Mesenchymal stem cell (in vitro differentiated cells and primary cell): ENCODE measurements around the gene MACROD2.

Experiments
- DNase-seq: peaks from one replicate; pipeline ENCODE4 v3.0.0-alpha.2; 2013
- H2AFZ ChIP-seq: one replicate; pipeline ENCODE4 v1.6.1; 2013; ENCODE audit warnings: low read depth, mild to moderate bottlenecking, control low read depth, inconsistent platforms, low read length, moderate library complexity
- H2AK5ac ChIP-seq: 2 replicates; pipeline ENCODE4 v1.6.1; 2013; ENCODE audit warnings: low read length, moderate library complexity, mild to moderate bottlenecking, inconsistent platforms; ENCODE audit not compliant: severe bottlenecking
- H2BK120ac ChIP-seq: one replicate; pipeline ENCODE4 v1.6.1; 2013; ENCODE audit warnings: low read depth, mild to moderate bottlenecking, inconsistent platforms, low read length, moderate library complexity
- H2BK12ac ChIP-seq, 2 experiments: one replicate each; pipeline ENCODE4 v1.6.1; 2013; ENCODE audit warnings: inconsistent platforms in 2 of 2, low read length in 2 of 2, mild to moderate bottlenecking in 2 of 2, moderate library complexity in 2 of 2, control low read depth in 1 of 2
- H2BK15ac ChIP-seq: one replicate; pipeline ENCODE4 v1.6.1; 2013; ENCODE audit warnings: mild to moderate bottlenecking, low read depth, inconsistent platforms; ENCODE audit not compliant: poor library complexity, severe bottlenecking
- H2BK5ac ChIP-seq: 2 replicates; pipeline ENCODE4 v1.6.1; 2013; ENCODE audit warnings: low read depth, mild to moderate bottlenecking, low read length, control low read depth, inconsistent platforms; ENCODE audit not compliant: poor library complexity, severe bottlenecking
- H3K14ac ChIP-seq, 2 experiments: one replicate each; pipeline ENCODE4 v1.6.1; 2013; ENCODE audit warnings: inconsistent platforms in 2 of 2, low read length in 2 of 2, control low read depth in 1 of 2, mild to moderate bottlenecking in 1 of 2, moderate library complexity in 1 of 2
- H3K18ac ChIP-seq, 2 experiments: one replicate each; pipeline ENCODE4 v1.6.1; 2013; ENCODE audit warnings: inconsistent platforms in 2 of 2, low read length in 2 of 2, control low read depth in 1 of 2, low read depth in 1 of 2, mild to moderate bottlenecking in 1 of 2
- H3K23ac ChIP-seq, 2 experiments: one replicate each; pipeline ENCODE4 v1.6.1; 2013; ENCODE audit warnings: inconsistent platforms in 2 of 2, low read length in 2 of 2, mild to moderate bottlenecking in 2 of 2, moderate library complexity in 2 of 2, control low read depth in 1 of 2
- H3K27ac ChIP-seq: 2 replicates; pipeline ENCODE4 v1.5.1; 2013; ENCODE audit warnings: mild to moderate bottlenecking, moderate library complexity, low read length, control low read depth, inconsistent platforms; ENCODE audit not compliant: poor library complexity, severe bottlenecking
- H3K27me3 ChIP-seq, 2 experiments: 2 replicates each; pipeline versions ENCODE4 v1.6.1 to v1.7.0; 2013; ENCODE audit warnings: low read length in 2 of 2, mild to moderate bottlenecking in 2 of 2, moderate library complexity in 2 of 2, control low read depth in 1 of 2, inconsistent platforms in 1 of 2; ENCODE audit not compliant: control insufficient read depth in 1 of 2, insufficient read depth in 1 of 2
- H3K36me3 ChIP-seq, 2 experiments: 2 replicates each; pipeline versions ENCODE4 v1.6.1 to v1.7.0; 2013; ENCODE audit warnings: low read length in 2 of 2, control low read depth in 1 of 2, inconsistent platforms in 1 of 2, low read depth in 1 of 2, mild to moderate bottlenecking in 1 of 2; ENCODE audit not compliant: insufficient read depth in 2 of 2, control insufficient read depth in 1 of 2
- H3K4ac ChIP-seq, 2 experiments: one replicate each; pipeline ENCODE4 v1.6.1; 2013; ENCODE audit warnings: inconsistent platforms in 2 of 2, low read length in 2 of 2, mild to moderate bottlenecking in 2 of 2, moderate library complexity in 2 of 2, control low read depth in 1 of 2, low read depth in 1 of 2
- H3K4me1 ChIP-seq: 2 replicates; pipeline ENCODE4 v1.6.1; 2013; ENCODE audit warnings: low read depth, low read length, control low read depth; ENCODE audit not compliant: control insufficient read depth, insufficient read depth
- H3K4me2 ChIP-seq: 2 replicates; pipeline ENCODE4 v1.6.1; 2013; ENCODE audit warnings: low read length, mild to moderate bottlenecking, inconsistent platforms; ENCODE audit not compliant: poor library complexity, severe bottlenecking
- H3K4me3 ChIP-seq, 2 experiments: 2 replicates each; pipeline versions ENCODE4 v1.5.1 to v1.7.0; 2013; ENCODE audit warnings: low read length in 2 of 2, mild to moderate bottlenecking in 2 of 2, control low read depth in 1 of 2, low read depth in 1 of 2; ENCODE audit not compliant: insufficient read depth in 1 of 2
- H3K79me1 ChIP-seq: replicated peaks from 2 replicates; pipeline ENCODE4 v1.6.1; 2013; ENCODE audit warnings: mild to moderate bottlenecking, control low read depth, low read length, inconsistent platforms; ENCODE audit not compliant: poor library complexity, severe bottlenecking
- H3K9ac ChIP-seq: 2 replicates; pipeline ENCODE4 v1.7.0; 2013; ENCODE audit warnings: mild to moderate bottlenecking, low read length, moderate library complexity
- H3K9me3 ChIP-seq: 2 replicates; pipeline ENCODE4 v1.7.0; 2013; ENCODE audit warnings: mild to moderate bottlenecking, low read length; ENCODE audit not compliant: control insufficient read depth
- H4K8ac ChIP-seq: one replicate; pipeline ENCODE4 v1.6.1; 2013; ENCODE audit warnings: inconsistent platforms, mild to moderate bottlenecking, low read length, moderate library complexity
- H4K91ac ChIP-seq: one replicate; pipeline ENCODE4 v1.6.1; 2013; ENCODE audit warnings: mild to moderate bottlenecking, low read length, inconsistent platforms
- WGBS: methylation state at CpG from one replicate; pipeline ENCODE4 v1.1.7; 2013; ENCODE audit warnings: mixed read lengths; 5-methylcytosine and 5-hydroxymethylcytosine counted together

Gene MACROD2

DNA sequence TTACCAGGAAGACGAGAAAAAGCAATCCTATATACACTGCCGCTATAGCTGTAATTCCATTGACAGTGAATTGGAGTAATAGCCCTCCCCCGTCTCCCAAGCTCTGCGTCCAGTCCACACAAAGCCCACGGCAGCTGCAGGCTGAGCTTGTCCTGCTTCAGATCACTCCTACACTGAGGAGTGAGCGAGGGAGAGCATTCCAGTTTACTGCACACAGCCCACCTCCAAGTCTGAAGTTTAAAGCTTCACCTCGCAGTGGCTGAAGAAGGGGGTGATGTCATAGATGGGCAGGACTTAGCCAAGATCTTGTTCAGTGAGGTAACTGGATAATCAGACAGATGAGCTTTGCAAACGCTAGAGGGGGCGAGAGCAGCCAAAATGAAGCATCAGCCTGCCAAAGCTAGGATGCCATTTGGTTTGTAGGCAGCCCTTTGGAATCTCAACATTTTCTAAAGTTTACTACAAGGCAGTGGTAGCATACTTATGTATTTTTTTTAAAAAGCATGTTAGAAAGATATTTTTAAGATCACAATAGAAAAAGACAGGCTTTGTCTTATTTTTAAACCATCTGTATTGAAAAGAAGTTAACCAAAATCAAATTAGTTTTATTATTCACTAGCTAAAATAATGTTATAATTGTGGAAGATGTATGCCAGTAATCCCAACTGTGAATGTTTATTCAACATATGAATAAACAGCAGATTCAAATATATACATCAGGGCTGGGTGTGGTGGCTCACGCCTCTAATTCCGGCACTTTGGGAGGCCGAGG, 342.3 kb downstream of the MACROD2 start, which contains the start of gene FLRT3:
FLRT3 (minus strand) TSS at position 213 of the 772 bp plus-strand sequence. CDS start 10,106 bp downstream, outside the sequence.
- peak; percentile 95 for DNase-seq
- no peaks in the 10 kb centered on the region for H3K4me1 ChIP-seq
- H3K36me3 ChIP-seq: no peaks in the 10 kb centered on the region
- no peak within 1 kb of the TSS for H2AK5ac ChIP-seq
- no peak within 1 kb of the TSS for H2BK5ac ChIP-seq
- no peak within 1 kb of the TSS for H2BK12ac ChIP-seq
- H3K27ac ChIP-seq: peak within 1 kb of the TSS; percentile 33
- H3K9ac ChIP-seq: peak within 1 kb of the TSS; percentile 84
- H3K27me3 ChIP-seq: no peaks in the 10 kb centered on the region
- H4K91ac ChIP-seq: no peak within 1 kb of the TSS
- WGBS: 32% methylated on average over 11 of the region's 12 CpGs
- no peak within 1 kb of the TSS for H3K23ac ChIP-seq
- H4K8ac ChIP-seq: no peak within 1 kb of the TSS
- H2BK120ac ChIP-seq: no peak within 1 kb of the TSS
- peaks cover 1% of the 10 kb centered on the region for H3K79me1 ChIP-seq
- H3K18ac ChIP-seq: no peak within 1 kb of the TSS
- peak within 1 kb of the TSS; percentile 39 for H3K4me2 ChIP-seq
- no peak within 1 kb of the TSS for H3K14ac ChIP-seq
- peak within 1 kb of the TSS; percentile 50 to 78 for H3K4me3 ChIP-seq
- peak within 1 kb of the TSS; percentile 69 for H2AFZ ChIP-seq
- H3K4ac ChIP-seq: no peak within 1 kb of the TSS
- no peaks in the 10 kb centered on the region for H3K9me3 ChIP-seq
- H2BK15ac ChIP-seq: no peak within 1 kb of the TSS

DNA sequence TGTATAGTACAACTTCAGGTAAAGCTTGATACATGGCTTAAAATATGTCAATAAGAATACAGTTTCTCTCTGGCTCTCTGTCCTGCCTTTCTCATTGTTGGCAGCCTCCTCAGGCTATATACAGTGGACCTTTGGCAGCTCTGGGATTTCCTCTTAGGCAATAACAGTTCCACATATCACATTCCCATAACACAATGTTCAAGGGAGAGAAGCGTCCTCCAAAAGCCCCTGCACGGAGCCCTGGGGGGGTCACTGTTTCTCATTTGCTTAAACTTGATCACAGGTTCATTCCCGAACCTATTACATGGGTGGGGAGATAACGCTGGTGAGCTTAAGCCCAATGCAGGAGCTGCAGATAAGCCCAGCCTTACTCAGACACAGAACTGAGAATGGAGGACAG, 346.5 kb downstream of the MACROD2 start:
- Histone ChIP-seq H4K91ac (no peak overlapping the region), H2BK12ac (no peak overlapping the region), H4K8ac (no peak overlapping the region), H2AK5ac (no peak overlapping the region), H2BK5ac (no peak overlapping the region), H3K18ac (no peak overlapping the region), H3K9me3 (no peaks in the 10 kb centered on the region), H3K27ac (no peak overlapping the region), H2BK120ac (no peak overlapping the region), H3K4me1 (no peaks in the 10 kb centered on the region), H3K4me2 (no peak overlapping the region), H3K14ac (no peak overlapping the region), H3K27me3 (no peaks in the 10 kb centered on the region), H2AFZ (no peak overlapping the region), H2BK15ac (no peak overlapping the region), H3K4me3 (peak overlapping the region in 1 of 2 experiments; percentile 27), H3K4ac (no peak overlapping the region), H3K23ac (no peak overlapping the region), H3K79me1 (no peaks in the 10 kb centered on the region), H3K9ac (no peak overlapping the region), H3K36me3 (no peaks in the 10 kb centered on the region)
- 83% methylated on average over 4 of the region's 4 CpGs for WGBS
- DNase-seq: no peak

DNA sequence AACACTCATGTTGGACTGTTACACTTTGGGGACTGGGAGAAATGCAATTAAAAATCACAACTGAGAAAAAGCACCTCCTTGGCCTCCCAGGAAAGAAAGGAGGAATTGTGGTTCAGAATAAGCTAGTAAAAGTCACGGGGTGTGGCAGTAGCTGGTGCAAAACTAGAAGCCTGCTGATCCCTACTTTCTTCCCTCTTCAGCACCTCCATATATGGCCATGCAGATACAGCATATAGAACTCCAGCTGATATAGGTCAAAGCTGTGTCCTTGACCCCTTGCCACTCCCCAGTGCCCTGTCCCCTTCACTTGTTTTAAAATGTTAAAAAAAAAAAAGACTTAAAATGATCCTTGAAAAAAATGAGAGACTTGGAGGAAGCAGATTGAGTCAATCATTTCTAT, 347.6 kb downstream of the MACROD2 start:
- Histone ChIP-seq H2BK15ac (no peak overlapping the region), H3K4ac (no peak overlapping the region), H3K23ac (no peak overlapping the region), H3K18ac (no peak overlapping the region), H3K36me3 (no peaks in the 10 kb centered on the region), H3K9ac (no peak overlapping the region), H2AK5ac (no peak overlapping the region), H3K9me3 (no peaks in the 10 kb centered on the region), H3K27ac (no peak overlapping the region), H2BK5ac (no peak overlapping the region), H4K91ac (no peak overlapping the region), H3K4me1 (no peaks in the 10 kb centered on the region), H2BK120ac (no peak overlapping the region), H4K8ac (no peak overlapping the region), H2AFZ (no peak overlapping the region), H3K14ac (no peak overlapping the region), H3K4me3 (no peak overlapping the region), H3K4me2 (no peak overlapping the region), H3K27me3 (no peaks in the 10 kb centered on the region), H3K79me1 (no peaks in the 10 kb centered on the region), H2BK12ac (no peak overlapping the region)
- WGBS: 29% methylated on average over 1 of the region's 1 CpG
- DNase-seq: no peak

- Histone ChIP-seq H2AK5ac (no peak overlapping the region), H3K4me2 (no peak overlapping the region), H3K79me1 (no peaks in the 10 kb centered on the region), H3K36me3 (no peaks in the 10 kb centered on the region), H2AFZ (no peak overlapping the region), H2BK12ac (no peak overlapping the region), H3K23ac (no peak overlapping the region), H2BK120ac (no peak overlapping the region), H2BK15ac (no peak overlapping the region), H3K18ac (no peak overlapping the region), H4K8ac (no peak overlapping the region), H3K4me1 (no peaks in the 10 kb centered on the region), H3K27ac (no peak overlapping the region), H2BK5ac (no peak overlapping the region), H3K4me3 (no peak overlapping the region), H3K14ac (no peak overlapping the region), H3K4ac (no peak overlapping the region), H3K27me3 (no peaks in the 10 kb centered on the region), H3K9ac (no peak overlapping the region), H4K91ac (no peak overlapping the region), H3K9me3 (no peaks in the 10 kb centered on the region)
- no peak for DNase-seq
- WGBS: 88% methylated on average over 1 of the region's 2 CpGs
These were observed 348.3 kb downstream of the MACROD2 start for GRCh38 chr20:14343491-14344065.
